ENCODE measurements around the gene CCDC102A.

CCDC102A gene

DNA sequence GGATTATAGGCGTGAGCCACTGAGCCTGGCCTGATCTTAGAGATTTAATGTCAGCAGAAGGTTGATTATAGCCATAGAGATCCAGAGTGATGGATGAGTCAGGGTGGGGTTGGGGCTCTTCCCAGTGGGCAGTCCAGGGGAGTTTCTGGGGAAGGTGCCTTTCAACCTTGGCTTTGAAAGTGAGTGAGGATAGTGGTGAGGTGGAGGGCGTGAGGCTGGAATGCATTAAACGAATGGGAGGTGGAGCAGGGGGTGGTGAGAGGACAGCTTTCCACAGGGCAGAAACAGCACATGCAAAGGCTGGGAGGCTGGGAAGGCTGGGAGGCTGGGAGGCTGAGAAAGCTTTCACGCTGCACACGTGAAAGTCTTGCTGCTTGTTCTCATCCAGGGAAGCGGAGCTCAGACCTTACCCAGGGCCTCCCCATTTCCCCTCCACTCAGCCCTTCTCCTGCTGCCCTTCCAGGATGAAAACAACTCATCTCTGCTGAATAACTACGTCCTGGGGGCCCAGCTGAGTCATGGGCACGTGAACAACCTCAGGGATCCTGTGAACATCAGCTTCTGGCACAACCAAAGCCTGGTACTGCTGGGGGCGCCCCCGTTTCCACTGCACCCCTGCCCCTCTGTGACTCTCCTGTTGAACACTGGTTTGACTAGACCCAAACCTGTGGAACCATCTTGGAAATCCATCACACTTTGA is 28.4 kb upstream of the CCDC102A start:
- TF ChIP-seq, protein P1, sequence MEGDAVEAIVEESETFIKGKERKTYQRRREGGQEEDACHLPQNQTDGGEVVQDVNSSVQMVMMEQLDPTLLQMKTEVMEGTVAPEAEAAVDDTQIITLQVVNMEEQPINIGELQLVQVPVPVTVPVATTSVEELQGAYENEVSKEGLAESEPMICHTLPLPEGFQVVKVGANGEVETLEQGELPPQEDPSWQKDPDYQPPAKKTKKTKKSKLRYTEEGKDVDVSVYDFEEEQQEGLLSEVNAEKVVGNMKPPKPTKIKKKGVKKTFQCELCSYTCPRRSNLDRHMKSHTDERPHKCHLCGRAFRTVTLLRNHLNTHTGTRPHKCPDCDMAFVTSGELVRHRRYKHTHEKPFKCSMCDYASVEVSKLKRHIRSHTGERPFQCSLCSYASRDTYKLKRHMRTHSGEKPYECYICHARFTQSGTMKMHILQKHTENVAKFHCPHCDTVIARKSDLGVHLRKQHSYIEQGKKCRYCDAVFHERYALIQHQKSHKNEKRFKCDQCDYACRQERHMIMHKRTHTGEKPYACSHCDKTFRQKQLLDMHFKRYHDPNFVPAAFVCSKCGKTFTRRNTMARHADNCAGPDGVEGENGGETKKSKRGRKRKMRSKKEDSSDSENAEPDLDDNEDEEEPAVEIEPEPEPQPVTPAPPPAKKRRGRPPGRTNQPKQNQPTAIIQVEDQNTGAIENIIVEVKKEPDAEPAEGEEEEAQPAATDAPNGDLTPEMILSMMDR (conservative IDR thresholded peaks at IDR 0.05; ENCODE audit: low read length) = no peak
- no peak overlapping the region for H3K4me3 ChIP-seq (ENCODE audit: low read length)
- DNase-seq (ENCODE audit: low read depth) = no peak

DNA sequence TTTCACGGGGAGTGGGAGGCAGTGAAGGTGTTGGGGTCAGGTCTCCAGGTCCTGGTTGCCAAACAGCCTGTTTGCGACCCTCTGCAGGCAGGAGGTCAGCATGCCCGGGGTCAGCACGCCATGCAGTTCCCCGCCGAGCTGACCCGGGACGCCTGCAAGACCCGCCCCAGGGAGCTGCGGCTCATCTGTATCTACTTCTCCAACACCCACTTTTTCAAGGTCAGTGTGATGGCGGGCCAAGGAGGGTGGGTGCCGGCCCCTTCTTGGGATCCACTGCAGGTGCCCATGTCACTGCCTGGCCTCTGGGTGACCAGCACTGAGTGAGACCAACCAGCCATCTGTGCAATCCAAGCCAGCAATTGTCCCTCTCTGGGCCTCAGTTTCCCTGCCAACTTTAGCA is 27.4 kb upstream of the CCDC102A start:
- TF ChIP-seq, protein P1 (conservative IDR thresholded peaks at IDR 0.05; ENCODE audit: low read length) = no peak
- no peak for DNase-seq (ENCODE audit: low read depth)
- no peak overlapping the region for H3K4me3 ChIP-seq (ENCODE audit: low read length)

DNA sequence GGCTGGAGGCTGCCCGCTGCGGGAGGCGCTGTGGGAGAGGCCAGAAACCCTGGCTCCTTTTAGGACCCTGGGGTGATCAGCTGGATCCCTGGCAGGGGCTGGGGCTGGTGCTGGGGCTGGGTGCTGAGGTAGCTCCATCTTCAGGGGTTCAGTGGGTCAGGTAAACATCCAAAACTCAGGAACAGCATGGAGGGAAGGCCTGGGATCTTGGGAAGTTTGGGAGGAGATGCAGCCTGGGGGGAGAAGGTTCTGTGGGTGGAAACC is 27.0 kb upstream of the CCDC102A start:
- TF ChIP-seq, protein P1 (conservative IDR thresholded peaks at IDR 0.05; ENCODE audit: low read length) = no peak
- no peak for DNase-seq (ENCODE audit: low read depth)
- no peak overlapping the region for H3K4me3 ChIP-seq (ENCODE audit: low read length)

DNA sequence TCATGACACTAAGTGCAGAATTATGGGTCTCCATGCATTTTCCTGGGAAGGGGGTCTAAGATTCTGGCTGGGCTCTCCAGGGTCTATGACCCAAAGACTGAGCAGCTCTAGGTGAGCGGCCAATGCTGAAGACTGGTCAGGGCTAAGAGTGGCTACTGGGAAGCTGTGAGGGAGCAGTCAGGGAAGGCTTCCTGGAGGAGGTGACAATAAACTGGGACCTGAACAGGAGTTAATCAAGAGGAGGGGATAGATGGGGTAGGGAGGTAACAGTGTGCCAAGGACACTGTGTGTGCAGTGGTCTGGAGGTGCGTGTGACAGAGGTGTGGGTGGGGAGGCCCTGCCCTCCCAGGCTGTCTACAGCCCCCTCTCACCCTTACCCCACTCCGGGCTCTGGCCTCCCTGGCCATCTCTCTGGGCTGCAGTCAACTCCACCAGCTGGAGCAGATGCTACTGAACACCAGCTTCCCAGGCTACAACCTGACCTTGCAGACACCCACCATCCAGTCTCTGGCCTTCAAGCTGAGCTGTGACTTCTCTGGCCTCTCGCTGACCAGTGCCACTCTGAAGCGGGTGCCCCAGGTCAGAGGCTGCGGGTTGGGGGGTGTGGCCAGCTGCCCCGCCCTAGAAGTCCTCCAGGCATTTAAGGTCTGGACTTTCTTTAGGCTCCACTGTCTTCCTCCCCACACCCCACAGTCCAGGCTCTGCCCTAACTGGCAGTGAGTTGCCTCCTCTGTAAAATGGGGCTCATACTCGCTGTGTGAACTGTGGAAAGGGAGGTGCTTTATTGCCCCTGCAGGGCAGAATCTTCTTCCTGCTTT is 26.5 kb upstream of the CCDC102A start:
- TF ChIP-seq, protein P1 (conservative IDR thresholded peaks at IDR 0.05; ENCODE audit: low read length) = no peak
- no peak overlapping the region for H3K4me3 ChIP-seq (ENCODE audit: low read length)
- DNase-seq (ENCODE audit: low read depth) = no peak

DNA sequence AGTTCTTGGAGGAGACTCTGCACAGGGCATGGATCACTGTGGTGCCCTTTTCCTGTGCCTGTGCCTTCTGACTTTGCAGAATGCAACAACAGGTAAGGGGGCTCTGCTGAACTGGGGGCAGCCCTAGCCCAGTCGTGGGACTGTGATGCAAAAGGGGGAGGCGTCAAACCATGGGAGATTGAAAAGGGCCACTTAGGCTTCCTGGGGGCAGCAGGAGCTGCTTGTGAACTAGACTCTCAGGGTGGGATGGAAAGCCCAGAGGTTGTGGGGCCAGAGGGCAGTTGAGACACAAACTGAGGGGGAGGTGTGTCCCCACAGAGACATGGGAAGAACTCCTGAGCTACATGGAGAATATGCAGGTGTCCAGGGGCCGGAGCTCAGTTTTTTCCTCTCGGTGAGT is 25.7 kb upstream of the CCDC102A start:
- no peak overlapping the region for H3K4me3 ChIP-seq (ENCODE audit: low read length)
- no peak for DNase-seq (ENCODE audit: low read depth)
- TF ChIP-seq, protein P1 (conservative IDR thresholded peaks at IDR 0.05; ENCODE audit: low read length) = no peak

DNA sequence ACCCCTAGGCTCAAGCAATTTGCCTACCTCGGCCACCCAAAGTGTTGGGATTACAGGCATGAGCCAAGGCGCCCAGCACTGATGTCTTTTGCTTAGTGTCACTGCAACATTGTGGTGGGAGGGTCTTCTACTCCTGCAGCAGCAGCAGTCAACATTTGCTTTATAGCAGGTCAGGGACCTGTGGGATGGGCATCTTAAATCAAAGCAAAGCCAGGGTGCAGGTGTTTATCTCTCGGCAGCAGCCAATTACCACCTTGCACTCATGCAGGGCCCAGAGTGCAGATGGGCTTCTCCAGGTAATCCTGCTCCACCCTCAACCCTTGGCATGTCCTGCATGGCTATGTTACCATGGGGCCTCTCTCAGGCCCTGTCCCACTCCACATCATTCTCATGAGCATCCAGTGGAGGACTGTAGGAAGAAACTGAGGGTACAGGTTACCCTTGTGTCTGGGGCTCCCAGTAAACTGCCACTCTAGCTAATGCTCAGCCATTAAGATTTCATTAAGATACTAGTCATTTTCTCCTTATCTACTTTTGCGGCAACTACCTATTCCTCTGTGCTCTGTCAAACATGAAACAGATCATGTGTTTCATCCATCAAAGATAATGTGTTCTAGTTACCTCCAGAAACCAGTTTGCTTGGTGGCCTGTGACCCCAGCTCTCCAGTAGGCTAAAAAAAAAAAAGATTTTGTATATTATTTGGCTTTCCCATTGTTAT is 22.9 kb upstream of the CCDC102A start:
- no peak for DNase-seq (ENCODE audit: low read depth)
- H3K4me3 ChIP-seq (ENCODE audit: low read length) = no peak overlapping the region
- TF ChIP-seq, protein P1 (conservative IDR thresholded peaks at IDR 0.05; ENCODE audit: low read length) = no peak
